Esophagus muscularis mucosa (tissue), 4 donors: ENCODE data around the gene HOXA7. TPM values are rescaled to one million over a fixed set of nuclear protein-coding genes. Genes with fewer than 3 reads are reported as not detected.

Source experiments
- DNase-seq: peaks from one replicate; pipeline ENCODE4 v3.0.0-alpha.2; 2017; ENCODE audit errors: extremely low spot score
- H3K27ac ChIP-seq, 4 donors: fragments of 200-600 bp; sonication (generic); replicated peaks in 1 of 4; 1 replicate in 3 of 4; 2 replicates in 1 of 4; pipeline ENCODE4 v1.5.1; 2016 to 2019; ENCODE audit warnings: mild to moderate bottlenecking in 1 of 4
- H3K27me3 ChIP-seq, 4 donors: fragments of 200-600 bp; sonication (generic); one replicate each; pipeline versions ENCODE4 v1.5.1 to v1.6.0; 2016 to 2019
- H3K36me3 ChIP-seq, 4 donors: fragments of 200-600 bp; sonication (generic); one replicate each; pipeline ENCODE4 v1.5.1; 2016 to 2019
- H3K4me1 ChIP-seq, 4 donors: fragments of 200-600 bp; sonication (generic); one replicate each; pipeline ENCODE4 v1.5.1; 2016 to 2019
- H3K4me3 ChIP-seq, 4 donors: fragments of 200-600 bp; sonication (generic); 1 replicate in 2 of 4; 2 replicates in 2 of 4; pipeline ENCODE4 v1.5.1; 2016 to 2019; ENCODE audit warnings: mild to moderate bottlenecking in 4 of 4, moderate library complexity in 1 of 4
- H3K9me3 ChIP-seq, 4 donors: fragments of 200-600 bp; sonication (generic); 1 replicate in 3 of 4; 2 replicates in 1 of 4; pipeline ENCODE4 v1.5.1; 2016 to 2019
- EP300 ChIP-seq: sonication (generic); formaldehyde crosslinking; IDR thresholded peaks from one replicate; pipeline ENCODE4 v1.6.1; 2017; ENCODE audit warnings: antibody characterized with exemption
- POLR2A ChIP-seq: fragments of 450-650 bp; IDR thresholded peaks from one replicate; pipeline ENCODE4 v1.6.1; 2017; ENCODE audit warnings: antibody characterized with exemption, moderate library complexity, mild to moderate bottlenecking, low read depth
- POLR2AphosphoS5 ChIP-seq, 2 donors: sonication (generic); formaldehyde crosslinking; IDR thresholded peaks; one replicate each; pipeline ENCODE4 v1.6.1; 2017; ENCODE audit warnings: antibody characterized with exemption in 2 of 2
- WGBS: methylation state at CpG from one replicate; pipeline ENCODE4 v1.1.5; 2018; 5-methylcytosine and 5-hydroxymethylcytosine counted together
- intact Hi-C: fragments of 100-400 bp; cut with DNase I; formaldehyde crosslinking; loops from one replicate; pipeline ENCODE4 v1.15.1; 2023
- total RNA-seq, 4 donors: library from RNA; depleted of rRNA; stranded (reverse); fragments of >200 nt; gene quantifications; one replicate each; pipeline versions ENCODE4 v1.1.0 to v1.2.1, GENCODE V29; 2016
- TF ChIP-seq, protein P1 (sequence below), 3 experiments: fragments of 200-600 bp in 2 of 3; fragments of 450-650 bp in 1 of 3; sonication (generic) in 2 of 3; IDR thresholded peaks; one replicate each; pipeline ENCODE4 v1.5.1; 2017 to 2019; ENCODE audit warnings: antibody characterized with exemption in 3 of 3, mild to moderate bottlenecking in 2 of 3, moderate library complexity in 1 of 3

The HOXA7 gene
- total RNA-seq, 4 donors from 2014 or later: 0.33 to 1.7 (median 0.49) TPM

DNA sequence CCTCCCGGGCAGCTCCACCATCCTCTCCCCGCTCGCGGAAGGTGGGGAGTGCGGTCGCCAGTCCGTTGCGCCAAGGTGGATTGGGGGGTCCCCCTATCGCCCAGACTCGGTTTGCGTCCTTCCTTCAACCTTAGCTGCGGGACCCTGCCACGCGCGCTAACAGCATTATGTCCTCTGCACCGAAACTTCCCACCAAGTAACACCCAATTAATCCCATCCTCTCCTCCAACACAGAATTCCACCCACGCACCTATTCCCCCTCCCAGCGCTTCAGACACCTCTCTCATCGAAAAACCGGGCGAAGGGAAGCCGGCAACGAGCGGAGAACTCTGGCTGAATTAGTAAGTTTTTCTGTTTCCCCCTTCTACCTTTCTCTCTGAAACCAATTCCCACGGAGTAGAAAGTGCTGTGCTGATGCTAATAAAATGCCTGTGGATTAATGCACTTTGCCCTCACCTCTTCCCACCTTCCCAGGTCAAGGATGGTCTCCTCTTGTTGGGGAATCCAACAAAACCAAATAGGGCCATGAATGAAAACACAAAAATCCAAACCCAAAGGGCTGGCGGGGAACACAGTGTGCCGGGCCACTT, 5.0 kb downstream of the HOXA7 start:
- no peak for DNase-seq
- Histone ChIP-seq H3K9me3 (no peaks in the 10 kb centered on the region), H3K36me3 (no peaks in the 10 kb centered on the region), H3K27ac (peak overlapping the region in 3 of 4 donors; percentile 1 to 21 (median 10)), H3K4me1 (peaks cover 52 to 64% (median 60%) of the 10 kb centered on the region in 4 donors), H3K27me3 (peaks cover 35 to 95% (median 59%) of the 10 kb centered on the region in 4 donors), H3K4me3 (peak overlapping the region; percentile 41 to 58 (median 44))
- no peak for TF ChIP-seq POLR2AphosphoS5 (IDR thresholded peaks at IDR 0.05)
- no peak for TF ChIP-seq EP300
- TF ChIP-seq, protein P1, sequence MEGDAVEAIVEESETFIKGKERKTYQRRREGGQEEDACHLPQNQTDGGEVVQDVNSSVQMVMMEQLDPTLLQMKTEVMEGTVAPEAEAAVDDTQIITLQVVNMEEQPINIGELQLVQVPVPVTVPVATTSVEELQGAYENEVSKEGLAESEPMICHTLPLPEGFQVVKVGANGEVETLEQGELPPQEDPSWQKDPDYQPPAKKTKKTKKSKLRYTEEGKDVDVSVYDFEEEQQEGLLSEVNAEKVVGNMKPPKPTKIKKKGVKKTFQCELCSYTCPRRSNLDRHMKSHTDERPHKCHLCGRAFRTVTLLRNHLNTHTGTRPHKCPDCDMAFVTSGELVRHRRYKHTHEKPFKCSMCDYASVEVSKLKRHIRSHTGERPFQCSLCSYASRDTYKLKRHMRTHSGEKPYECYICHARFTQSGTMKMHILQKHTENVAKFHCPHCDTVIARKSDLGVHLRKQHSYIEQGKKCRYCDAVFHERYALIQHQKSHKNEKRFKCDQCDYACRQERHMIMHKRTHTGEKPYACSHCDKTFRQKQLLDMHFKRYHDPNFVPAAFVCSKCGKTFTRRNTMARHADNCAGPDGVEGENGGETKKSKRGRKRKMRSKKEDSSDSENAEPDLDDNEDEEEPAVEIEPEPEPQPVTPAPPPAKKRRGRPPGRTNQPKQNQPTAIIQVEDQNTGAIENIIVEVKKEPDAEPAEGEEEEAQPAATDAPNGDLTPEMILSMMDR (IDR thresholded peaks at IDR 0.05): no peak
- TF ChIP-seq POLR2A: no peak
- 12% methylated on average over 15 of the region's 27 CpGs for WGBS
- intact Hi-C loops: loop anchor here (10.0 kb wide), 1 partner anchor 1257 kb away; no protein-coding TSS in a partner anchor

DNA sequence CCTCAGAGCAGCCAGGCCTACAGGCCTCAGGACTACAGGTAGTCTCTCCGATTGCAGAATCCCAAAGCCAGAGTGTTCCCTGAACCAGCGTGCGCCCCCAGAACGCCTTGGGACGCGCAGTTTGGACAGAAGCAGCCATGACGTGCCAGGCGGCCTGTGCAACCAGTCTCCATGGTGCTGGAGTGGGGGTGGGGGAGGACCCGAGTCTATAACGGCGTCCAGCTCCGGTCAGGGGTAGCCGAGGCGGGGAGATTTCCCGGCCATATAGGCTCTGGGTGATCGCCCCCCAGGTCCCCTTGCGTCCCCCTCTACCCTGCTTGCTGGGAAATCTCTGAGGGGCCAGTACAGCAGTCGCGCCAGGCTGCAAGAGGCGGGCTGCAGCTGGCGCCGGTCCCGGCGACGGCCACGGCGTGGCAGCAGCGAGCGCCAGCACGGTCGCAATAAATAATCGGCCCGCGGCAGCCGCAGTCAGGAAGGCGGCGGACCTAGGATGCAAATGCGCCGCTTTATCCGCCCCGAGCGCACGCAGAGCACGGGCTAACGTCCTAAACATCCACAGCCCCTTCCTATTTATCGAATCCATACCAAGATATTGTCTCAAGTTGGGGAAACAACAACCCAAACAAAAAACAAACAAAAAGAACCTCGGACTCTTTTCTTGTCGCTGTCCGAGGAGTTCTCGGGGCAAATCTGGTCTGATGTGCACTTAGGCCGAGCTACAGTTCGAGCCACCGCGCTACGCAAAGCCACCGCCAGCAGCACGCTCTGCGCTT, 5.7 kb downstream of the HOXA7 start:
- Histone ChIP-seq H3K4me1 (peaks cover 45 to 57% (median 53%) of the 10 kb centered on the region in 4 donors), H3K27ac (peak overlapping the region in 3 of 4 donors; percentile 1 to 21 (median 10)), H3K9me3 (no peaks in the 10 kb centered on the region), H3K27me3 (peaks cover 28 to 91% (median 52%) of the 10 kb centered on the region in 4 donors), H3K4me3 (peak overlapping the region; percentile 41 to 58 (median 44)), H3K36me3 (no peaks in the 10 kb centered on the region)
- intact Hi-C loops: loop anchor here (10.0 kb wide), 1 partner anchor 1256 kb away; no protein-coding TSS in a partner anchor
- 4% methylated on average over 18 of the region's 58 CpGs for WGBS
- DNase-seq: no peak
- TF ChIP-seq POLR2AphosphoS5 (IDR thresholded peaks at IDR 0.05): peak; percentile 70 to 83
- no peak for TF ChIP-seq POLR2A
- no peak for TF ChIP-seq EP300
- TF ChIP-seq, protein P1 (IDR thresholded peaks at IDR 0.05): peak; percentile 77 to 93 (median 80)

DNA sequence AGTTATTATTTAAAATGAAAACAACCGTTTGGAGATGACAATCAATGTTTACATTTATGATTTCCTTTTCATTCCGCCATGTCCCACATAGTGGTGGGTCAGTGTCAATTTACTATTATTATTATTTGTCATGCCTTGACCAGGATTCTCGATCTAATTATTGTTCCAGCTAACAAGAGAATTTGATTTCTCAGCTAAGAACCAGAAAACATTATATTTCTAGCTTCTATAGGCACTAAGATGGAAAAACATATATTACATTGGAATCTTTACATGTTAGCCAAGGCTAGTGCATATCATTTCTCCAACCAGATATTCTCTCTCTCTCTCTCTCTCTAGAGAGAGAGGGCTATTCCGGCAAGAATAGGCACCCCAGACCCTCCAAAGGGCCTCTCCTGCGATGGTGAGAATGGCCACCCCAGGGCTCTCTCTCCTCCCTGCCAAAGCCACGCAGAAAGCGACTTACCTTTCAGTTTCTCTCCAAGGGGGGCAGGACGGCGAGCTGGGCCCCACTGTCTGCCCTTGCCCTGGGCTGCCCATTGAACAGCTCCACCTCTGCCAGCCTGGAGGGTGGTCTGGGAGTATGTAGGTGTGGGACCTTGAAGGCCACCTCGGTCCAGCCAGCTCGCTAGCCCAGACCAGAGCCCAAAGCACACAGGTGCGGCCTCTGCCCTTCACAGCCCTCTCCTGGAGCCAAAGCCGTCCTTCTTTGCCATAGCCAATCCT, 6.5 kb downstream of the HOXA7 start:
- intact Hi-C loops: loop anchor here (10.0 kb wide), 3 partner anchors 125 to 1255 kb away; partner anchors contain the start of genes CBX3 and HNRNPA2B1
- TF ChIP-seq POLR2A (no peak), EP300 (no peak)
- Histone ChIP-seq H3K27ac (no peak overlapping the region), H3K27me3 (peaks cover 27 to 89% (median 47%) of the 10 kb centered on the region in 4 donors), H3K4me3 (peak overlapping the region; percentile 41 to 58 (median 44)), H3K4me1 (peaks cover 38 to 51% (median 47%) of the 10 kb centered on the region in 4 donors), H3K9me3 (no peaks in the 10 kb centered on the region), H3K36me3 (no peaks in the 10 kb centered on the region)
- WGBS: 78% methylated on average over 9 of the region's 13 CpGs
- DNase-seq: no peak

DNA sequence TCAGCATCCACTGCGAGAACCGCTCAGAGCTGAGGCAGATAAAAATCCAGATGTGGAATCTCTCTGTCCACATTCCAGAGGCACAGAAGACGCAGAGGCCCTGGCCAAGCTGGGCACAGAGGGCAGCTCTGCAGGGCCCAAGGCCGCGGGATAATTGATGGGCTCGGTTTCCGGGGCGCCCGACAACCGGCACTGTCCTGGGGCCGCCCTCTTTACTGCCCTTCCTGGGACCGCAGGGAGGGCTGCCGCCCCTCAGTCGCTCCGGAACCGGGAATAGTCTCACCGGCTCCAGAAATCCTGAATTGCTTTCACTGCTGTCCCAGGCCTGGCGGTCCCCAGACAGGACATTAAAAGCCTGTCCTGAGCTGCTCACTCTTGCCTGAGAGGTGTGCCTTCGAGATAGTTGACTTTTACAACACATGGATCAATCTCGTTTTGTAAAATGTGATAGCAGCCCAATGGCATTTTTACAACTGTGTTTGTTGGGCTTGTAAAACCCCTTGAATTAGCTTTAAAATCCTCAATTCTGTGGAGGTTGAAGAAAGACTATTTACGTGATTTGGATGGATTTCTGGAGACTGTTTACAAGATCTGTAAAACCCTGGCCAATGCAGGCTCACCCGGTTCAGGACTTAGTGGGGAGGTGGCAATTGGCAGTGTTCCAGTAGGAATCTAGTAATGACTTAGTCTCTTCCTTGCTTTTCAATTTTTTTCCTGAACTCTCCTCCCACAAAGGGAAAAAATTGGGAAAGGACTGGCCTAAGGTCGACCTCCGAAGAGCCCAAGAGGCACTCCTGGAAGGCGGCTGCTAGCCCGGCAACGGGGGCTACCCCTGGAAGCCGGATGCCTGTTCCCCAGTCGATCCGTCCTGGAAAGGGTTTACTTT, 7.5 kb downstream of the HOXA7 start:
- Histone ChIP-seq H3K4me1 (peaks cover 35 to 52% (median 49%) of the 10 kb centered on the region in 4 donors), H3K27ac (peak overlapping the region in 2 of 4 donors; percentile 7 to 26), H3K27me3 (peaks cover 24 to 89% (median 39%) of the 10 kb centered on the region in 4 donors), H3K9me3 (no peaks in the 10 kb centered on the region), H3K36me3 (no peaks in the 10 kb centered on the region), H3K4me3 (no peak overlapping the region)
- intact Hi-C loops: loop anchor here (10.0 kb wide), 2 partner anchors 124 to 944 kb away; partner anchors contain the start of genes CBX3 and HNRNPA2B1
- no peak for DNase-seq
- 68% methylated on average over 23 of the region's 30 CpGs for WGBS
- no peak for TF ChIP-seq POLR2AphosphoS5 (IDR thresholded peaks at IDR 0.05)
- TF ChIP-seq, protein P1 (IDR thresholded peaks at IDR 0.05): no peak
- no peak for TF ChIP-seq POLR2A
- no peak for TF ChIP-seq EP300
